Neural progenitor cell (in vitro differentiated cells): ENCODE results near the gene CYP39A1.

Source experiments
- CTCF ChIP-seq: fragments of 200-600 bp; sonication (generic); IDR thresholded peaks from 2 replicates; pipeline ENCODE4 v1.5.1; 2017; ENCODE audit warnings: antibody characterized with exemption, mild to moderate bottlenecking
- EZH2 ChIP-seq: fragments of 200-600 bp; sonication (generic); IDR thresholded peaks from 2 replicates; pipeline ENCODE4 v1.6.1; 2017; ENCODE audit warnings: antibody characterized with exemption, mild to moderate bottlenecking, moderate library complexity
- EZH2phosphoT487 ChIP-seq: fragments of 200-600 bp; sonication (generic); IDR thresholded peaks from 2 replicates; pipeline ENCODE4 v1.6.1; 2017; ENCODE audit warnings: antibody characterized with exemption

GRCh38 chr6:46565531-46565930, 87.1 kb downstream of the CYP39A1 start:
- TF ChIP-seq CTCF: no peak
- TF ChIP-seq EZH2: no peak
- TF ChIP-seq EZH2phosphoT487: no peak
